ENCODE data around the gene PRAME.

DNA sequence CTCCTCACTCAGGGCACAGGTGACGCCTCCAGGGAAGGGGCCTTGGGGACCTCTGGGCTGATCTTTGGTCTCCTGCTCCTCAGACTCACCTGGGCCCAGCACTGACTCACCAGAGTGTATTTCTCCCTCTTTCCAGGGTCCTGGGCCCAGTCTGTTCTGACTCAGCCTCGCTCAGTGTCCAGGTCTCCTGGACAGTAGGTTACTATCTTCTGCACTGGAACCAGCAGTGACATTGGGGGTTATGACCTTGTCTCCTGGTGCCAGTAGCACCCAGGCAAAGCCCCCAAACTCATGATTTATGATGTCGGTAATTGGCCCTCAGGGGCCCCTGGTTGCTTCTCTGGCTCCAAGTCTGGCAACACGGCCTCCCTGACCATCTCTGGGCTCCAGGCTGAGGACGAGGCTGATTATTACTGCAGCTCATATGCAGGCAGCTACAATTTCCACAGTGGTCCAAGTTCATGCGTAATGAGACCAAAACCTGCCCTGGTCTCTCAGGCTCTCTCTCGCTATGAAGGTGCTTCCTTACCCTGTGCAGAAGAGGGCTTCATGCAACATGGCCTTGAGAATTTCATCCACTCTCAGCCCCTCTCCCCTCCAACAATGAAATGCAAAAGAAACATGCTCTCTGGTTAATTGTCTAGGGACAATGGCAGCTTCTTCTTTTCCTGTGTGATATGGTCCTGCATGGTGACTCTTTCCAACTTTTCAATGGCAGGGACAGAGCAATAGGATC, 21.0 kb upstream of the PRAME start:
- no peak for TF ChIP-seq POLR2A (IDR thresholded peaks at IDR 0.05)
- TF ChIP-seq, protein P1, sequence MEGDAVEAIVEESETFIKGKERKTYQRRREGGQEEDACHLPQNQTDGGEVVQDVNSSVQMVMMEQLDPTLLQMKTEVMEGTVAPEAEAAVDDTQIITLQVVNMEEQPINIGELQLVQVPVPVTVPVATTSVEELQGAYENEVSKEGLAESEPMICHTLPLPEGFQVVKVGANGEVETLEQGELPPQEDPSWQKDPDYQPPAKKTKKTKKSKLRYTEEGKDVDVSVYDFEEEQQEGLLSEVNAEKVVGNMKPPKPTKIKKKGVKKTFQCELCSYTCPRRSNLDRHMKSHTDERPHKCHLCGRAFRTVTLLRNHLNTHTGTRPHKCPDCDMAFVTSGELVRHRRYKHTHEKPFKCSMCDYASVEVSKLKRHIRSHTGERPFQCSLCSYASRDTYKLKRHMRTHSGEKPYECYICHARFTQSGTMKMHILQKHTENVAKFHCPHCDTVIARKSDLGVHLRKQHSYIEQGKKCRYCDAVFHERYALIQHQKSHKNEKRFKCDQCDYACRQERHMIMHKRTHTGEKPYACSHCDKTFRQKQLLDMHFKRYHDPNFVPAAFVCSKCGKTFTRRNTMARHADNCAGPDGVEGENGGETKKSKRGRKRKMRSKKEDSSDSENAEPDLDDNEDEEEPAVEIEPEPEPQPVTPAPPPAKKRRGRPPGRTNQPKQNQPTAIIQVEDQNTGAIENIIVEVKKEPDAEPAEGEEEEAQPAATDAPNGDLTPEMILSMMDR (IDR thresholded peaks at IDR 0.05), result no peak

Measured in Peyer's patch (tissue), 4 donors.